Ishikawa (cell line): ENCODE results near the gene CGN.

Experiments used
- CREB1 ChIP-seq: IDR thresholded peaks from 2 replicates; pipeline ENCODE4 v1.6.1; 2012; ENCODE audit warnings: low read depth
- EGR1 ChIP-seq: IDR thresholded peaks from 2 replicates; pipeline ENCODE4 v1.6.1; 2012
- FOXM1 ChIP-seq: IDR thresholded peaks from 2 replicates; pipeline ENCODE4 v1.6.1; 2012; ENCODE audit warnings: low read depth, borderline replicate concordance
- MAX ChIP-seq: IDR thresholded peaks from 2 replicates; pipeline ENCODE4 v1.6.1; 2012
- RAD21 ChIP-seq: IDR thresholded peaks from 2 replicates; pipeline ENCODE4 v1.6.1; 2012; ENCODE audit warnings: low read depth
- TAF1 ChIP-seq: IDR thresholded peaks from 2 replicates; pipeline ENCODE4 v1.6.1; 2012; ENCODE audit warnings: low read depth, mild to moderate bottlenecking
- TCF12 ChIP-seq: IDR thresholded peaks from 2 replicates; pipeline ENCODE4 v1.6.1; 2012; ENCODE audit warnings: low read depth
- USF1 ChIP-seq: IDR thresholded peaks from 2 replicates; pipeline ENCODE4 v1.6.1; 2012
- YY1 ChIP-seq: IDR thresholded peaks from 2 replicates; pipeline ENCODE4 v1.6.1; 2012; ENCODE audit warnings: low read depth
- ZBTB7A ChIP-seq: IDR thresholded peaks from 2 replicates; pipeline ENCODE4 v1.6.1; 2012; ENCODE audit warnings: low read depth

Gene CGN

GRCh38 chr1:151584780-151585179, 73.6 kb downstream of the CGN start:
- no peak for TF ChIP-seq RAD21
- TF ChIP-seq FOXM1, result no peak

GRCh38 chr1:151585622-151586021, 74.4 kb downstream of the CGN start:
- TF ChIP-seq ZBTB7A (no peak), USF1 (no peak), CREB1 (no peak), MAX (no peak), RAD21 (no peak), TCF12 (no peak), FOXM1 (no peak), TAF1 (no peak), YY1 (no peak), EGR1 (no peak)
